ENCODE measurements around the gene BMPR1B. TPM values are rescaled to one million over a fixed set of nuclear protein-coding genes. Genes with fewer than 3 reads are reported as not detected.
"Not testable (repeated sequence)": the region's sequence is repeated elsewhere in the genome, so short reads cannot be mapped to it uniquely, and the experiment has no call there.

Gene BMPR1B
- total and polyA plus RNA-seq, 2 donors from 2014 or later: 4.1 to 5.5 TPM

- H3K9me3 ChIP-seq (ENCODE audit: control insufficient read depth in 2 of 3, insufficient read depth in 1 of 3, low read length in 3 of 3): no peaks in the 10 kb centered on the region
- H3K4me3 ChIP-seq (ENCODE audit: low read length in 3 of 3): no peak overlapping the region
- peak; percentile 73 for TF ChIP-seq CTCF (IDR thresholded peaks at IDR 0.05; ENCODE audit: borderline replicate concordance, extremely low read depth, insufficient read depth)
- peak in 2 of 5 donors; percentile 86 to 89 for DNase-seq
- no peak overlapping the region for H3K9ac ChIP-seq (ENCODE audit: low read length in 3 of 3)
- intact Hi-C loops (cut with DNase I): no loop called here
- peak; percentile 97 for FAIRE-seq
- H3K27ac ChIP-seq (ENCODE audit: low read depth in 2 of 2, low read length in 2 of 2): no peak overlapping the region
- no peaks in the 10 kb centered on the region for H3K27me3 ChIP-seq (ENCODE audit: control insufficient read depth, insufficient read depth, low read length)
- H3K36me3 ChIP-seq (ENCODE audit: control insufficient read depth in 2 of 3, insufficient read depth in 3 of 3, low read length in 3 of 3): peaks cover 0 to 2% (median 0%) of the 10 kb centered on the region in 3 donors
- H3K4me1 ChIP-seq (ENCODE audit: control insufficient read depth in 2 of 3, insufficient read depth in 2 of 3, low read depth in 1 of 3, low read length in 3 of 3): no peaks in the 10 kb centered on the region
These were observed 408.3 kb downstream of the BMPR1B start for GRCh38 chr4:95165926-95166524.

GRCh38 chr4:95167805-95168204, 410.1 kb downstream of the BMPR1B start:
- Histone ChIP-seq H3K9ac (ENCODE audit: low read length in 3 of 3) (no peak overlapping the region), H3K27me3 (ENCODE audit: control insufficient read depth, insufficient read depth, low read length) (no peaks in the 10 kb centered on the region), H3K9me3 (ENCODE audit: control insufficient read depth in 2 of 3, insufficient read depth in 1 of 3, low read length in 3 of 3) (no peaks in the 10 kb centered on the region), H3K36me3 (ENCODE audit: control insufficient read depth in 2 of 3, insufficient read depth in 3 of 3, low read length in 3 of 3) (peaks cover 0 to 2% (median 0%) of the 10 kb centered on the region in 3 donors), H3K4me1 (ENCODE audit: control insufficient read depth in 2 of 3, insufficient read depth in 2 of 3, low read depth in 1 of 3, low read length in 3 of 3) (no peaks in the 10 kb centered on the region), H3K4me3 (ENCODE audit: low read length in 3 of 3) (no peak overlapping the region), H3K27ac (ENCODE audit: low read depth in 2 of 2, low read length in 2 of 2) (no peak overlapping the region)
- TF ChIP-seq CTCF (IDR thresholded peaks at IDR 0.05; ENCODE audit: borderline replicate concordance, extremely low read depth, insufficient read depth): no peak
- DNase-seq (no peak), FAIRE-seq (no peak)
- intact Hi-C loops (cut with DNase I): no loop called here

GRCh38 chr4:95170176-95170575, 412.4 kb downstream of the BMPR1B start:
- Histone ChIP-seq H3K27me3 (ENCODE audit: control insufficient read depth, insufficient read depth, low read length) (no peaks in the 10 kb centered on the region), H3K27ac (ENCODE audit: low read depth in 2 of 2, low read length in 2 of 2) (no peak overlapping the region), H3K4me1 (ENCODE audit: control insufficient read depth in 2 of 3, insufficient read depth in 2 of 3, low read depth in 1 of 3, low read length in 3 of 3) (no peaks in the 10 kb centered on the region), H3K9ac (ENCODE audit: low read length in 3 of 3) (no peak overlapping the region), H3K9me3 (ENCODE audit: control insufficient read depth in 2 of 3, insufficient read depth in 1 of 3, low read length in 3 of 3) (no peaks in the 10 kb centered on the region), H3K4me3 (ENCODE audit: low read length in 3 of 3) (no peak overlapping the region), H3K36me3 (ENCODE audit: control insufficient read depth in 2 of 3, insufficient read depth in 3 of 3, low read length in 3 of 3) (no peaks in the 10 kb centered on the region)
- intact Hi-C loops (cut with DNase I): no loop called here
- DNase-seq: no peak
- TF ChIP-seq CTCF (IDR thresholded peaks at IDR 0.05; ENCODE audit: borderline replicate concordance, extremely low read depth, insufficient read depth): no peak
- no peak for FAIRE-seq

- H3K27me3 ChIP-seq (ENCODE audit: control insufficient read depth, insufficient read depth, low read length); FAIRE-seq; H3K4me1 ChIP-seq (ENCODE audit: control insufficient read depth in 2 of 3, insufficient read depth in 2 of 3, low read depth in 1 of 3, low read length in 3 of 3); H3K4me3 ChIP-seq (ENCODE audit: low read length in 3 of 3); DNase-seq; H3K27ac ChIP-seq (ENCODE audit: low read depth in 2 of 2, low read length in 2 of 2); H3K36me3 ChIP-seq (ENCODE audit: control insufficient read depth in 2 of 3, insufficient read depth in 3 of 3, low read length in 3 of 3); H3K9ac ChIP-seq (ENCODE audit: low read length in 3 of 3); H3K9me3 ChIP-seq (ENCODE audit: control insufficient read depth in 2 of 3, insufficient read depth in 1 of 3, low read length in 3 of 3); intact Hi-C loops (cut with DNase I): not testable (repeated sequence)
These were observed 413.6 kb downstream of the BMPR1B start for GRCh38 chr4:95171377-95171776.

Measured in kidney (tissue), 14 donors.